Spleen (tissue), 11 donors: ENCODE data around the gene PDGFA. TPM values are rescaled to one million over a fixed set of nuclear protein-coding genes. Genes with fewer than 3 reads are reported as not detected.

Experiments
- DNase-seq: peaks from one replicate; pipeline ENCODE4 v3.0.0-alpha.2; 2020
- H3K27ac ChIP-seq, 8 donors: fragments of 200-600 bp; sonication (generic) in 7 of 8; 1 replicate in 4 of 8; 2 replicates in 4 of 8; pipeline versions ENCODE4 v1.5.0 to v1.8.0; 2016 to 2021; ENCODE audit warnings: inconsistent platforms in 4 of 8, mild to moderate bottlenecking in 4 of 8, moderate library complexity in 1 of 8
- H3K27me3 ChIP-seq, 7 donors: fragments of 200-600 bp; sonication (generic) in 6 of 7; replicated peaks in 1 of 7; 1 replicate in 4 of 7; 2 replicates in 3 of 7; pipeline versions ENCODE4 v1.5.0 to v1.8.0; 2016 to 2021; ENCODE audit warnings: inconsistent platforms in 3 of 7, mild to moderate bottlenecking in 1 of 7
- H3K36me3 ChIP-seq, 6 donors: fragments of 200-600 bp; sonication (generic) in 5 of 6; 1 replicate in 4 of 6; 2 replicates in 2 of 6; pipeline versions ENCODE4 v1.5.0 to v1.8.0; 2016 to 2021; ENCODE audit warnings: inconsistent platforms in 2 of 6
- H3K4me1 ChIP-seq, 6 donors: fragments of 200-600 bp; sonication (generic) in 5 of 6; 1 replicate in 3 of 6; 2 replicates in 3 of 6; pipeline versions ENCODE4 v1.5.0 to v1.8.0; 2016 to 2021; ENCODE audit warnings: inconsistent platforms in 3 of 6
- H3K4me3 ChIP-seq, 8 donors: fragments of 200-600 bp; sonication (generic) in 7 of 8; 1 replicate in 4 of 8; 2 replicates in 4 of 8; pipeline versions ENCODE4 v1.5.0 to v1.8.0; 2016 to 2021; ENCODE audit warnings: inconsistent platforms in 4 of 8, mild to moderate bottlenecking in 4 of 8, moderate library complexity in 2 of 8
- H3K9me3 ChIP-seq, 8 donors: fragments of 200-600 bp; sonication (generic) in 7 of 8; 1 replicate in 4 of 8; 2 replicates in 4 of 8; pipeline versions ENCODE4 v1.5.0 to v1.8.0; 2016 to 2021; ENCODE audit warnings: inconsistent platforms in 4 of 8
- CTCF ChIP-seq, 11 experiments: fragments of 200-600 bp in 7 of 11; fragments of 450-650 bp in 4 of 11; sonication (generic) in 4 of 11; IDR thresholded peaks in 8 of 11; conservative IDR thresholded peaks in 3 of 11; 1 replicate in 7 of 11; 2 replicates in 4 of 11; pipeline versions ENCODE4 v1.4.0 to v1.8.0; 2016 to 2021; ENCODE audit warnings: antibody characterized with exemption in 11 of 11, inconsistent platforms in 4 of 11, mild to moderate bottlenecking in 1 of 11
- POLR2A ChIP-seq, 3 donors: fragments of 450-650 bp; IDR thresholded peaks; one replicate each; pipeline ENCODE4 v1.5.1; 2017; ENCODE audit warnings: antibody characterized with exemption in 3 of 3, mild to moderate bottlenecking in 1 of 3
- POLR2AphosphoS5 ChIP-seq, 3 donors: sonication (generic); formaldehyde crosslinking; IDR thresholded peaks; one replicate each; pipeline ENCODE4 v1.5.1; 2017; ENCODE audit warnings: antibody characterized with exemption in 3 of 3
- WGBS, 5 donors: extraction: QIAGEN DNeasy Blood & Tissue Kit in 3 of 5; methylation state at CpG; one replicate each; pipeline versions ENCODE4 v1.1.5 to v1.1.7; 2013 to 2018; 5-methylcytosine and 5-hydroxymethylcytosine counted together
- intact Hi-C: fragments of 100-400 bp; cut with DNase I; formaldehyde crosslinking; loops from one replicate; pipeline ENCODE4 v1.15.0; 2023; ENCODE audit warnings: low total_unique reads
- polyA plus RNA-seq, 3 donors: library from polyadenylated mRNA; stranded (reverse); fragments of 200-250 nt; gene quantifications; one replicate each; pipeline ENCODE4 v1.2.1, GENCODE V29; 2013
- total RNA-seq, 7 donors: library from RNA; depleted of rRNA in 3 of 7; stranded (reverse); fragments of >200 nt in 3 of 7; fragmentation: NEBNext Ultra II Directional in 4 of 7; extraction: Animal tissue kit (Norgen Biotek cat#: 25700) in 4 of 7; gene quantifications; one replicate each; pipeline versions ENCODE4 v1.1.0 to v1.2.1, GENCODE V29; 2016 to 2021
- donor health status: healthy with polysubstance abuse.
- donor health status: DM: no; HTN: no; CAD: no; lungs with moderate emphysema.
- donor health status: DM: no; HTN: no; CAD: no.
- donor health status: Bipolar disorder and iron deficiency.
- donor health status: healthy.
- donor health status: DM: no; HTN: no; CAD: no.
- donor health status: DM: yes; HTN: yes; CAD: no.

Gene PDGFA
- total and polyA plus RNA-seq, 10 donors = 6.1 to 49.5 (median 19.9) TPM

DNA sequence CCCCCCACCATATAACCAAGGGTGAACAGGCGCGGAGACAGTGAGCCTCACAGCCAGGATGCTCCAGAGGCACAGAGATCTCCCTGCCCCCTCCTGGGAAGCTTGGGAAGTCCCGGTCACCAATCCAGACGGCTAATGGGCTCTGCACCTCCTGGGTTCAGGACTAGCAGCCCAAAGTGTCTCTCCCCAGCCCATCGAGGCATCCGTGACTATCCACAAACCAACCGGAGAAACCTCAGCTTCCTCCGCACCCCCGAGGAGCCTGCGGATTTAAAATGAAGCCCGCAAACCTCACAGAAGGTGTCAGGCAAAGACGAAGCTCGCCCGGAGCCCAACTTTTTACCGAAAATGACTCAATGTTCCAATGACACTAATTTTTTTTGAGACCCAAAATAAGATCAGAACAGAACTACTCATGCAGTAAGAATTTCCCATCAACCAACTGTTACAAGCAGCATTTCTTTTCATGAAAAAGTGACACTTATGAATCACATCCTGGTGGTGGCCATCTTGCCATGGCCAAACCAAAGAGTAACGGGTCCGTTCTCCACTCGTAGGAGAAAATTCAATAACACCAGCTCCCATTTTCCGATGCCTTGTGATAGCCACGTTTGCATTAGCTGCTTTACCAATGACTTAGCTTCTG, 6.0 kb downstream of the PDGFA start:
- peak overlapping the region in 5 of 8 donors; percentile 7 to 90 (median 44) for H3K27ac ChIP-seq
- no peak for DNase-seq
- H3K27me3 ChIP-seq = peaks cover 0 to 40% (median 23%) of the 10 kb centered on the region in 7 donors
- peaks cover 0 to 52% (median 11%) of the 10 kb centered on the region in 6 donors for H3K36me3 ChIP-seq
- WGBS, 5 donors = 65 to 85% (median 78%) methylated on average over 20 of the region's 20 CpGs
- intact Hi-C loops = no loop called here
- H3K4me3 ChIP-seq = no peak overlapping the region
- H3K9me3 ChIP-seq = no peaks in the 10 kb centered on the region
- TF ChIP-seq POLR2AphosphoS5 (IDR thresholded peaks at IDR 0.05) (no peak), POLR2A (IDR thresholded peaks at IDR 0.05) (no peak), CTCF (IDR thresholded peaks at IDR 0.05 in 8 of 11, conservative IDR thresholded peaks at IDR 0.05 in 3 of 11) (no peak)
- H3K4me1 ChIP-seq = peaks cover 0 to 60% (median 38%) of the 10 kb centered on the region in 6 donors

- peaks cover 0 to 61% (median 11%) of the 10 kb centered on the region in 6 donors for H3K36me3 ChIP-seq
- H3K4me3 ChIP-seq = no peak overlapping the region
- peak overlapping the region in 3 of 8 donors; percentile 20 to 61 (median 21) for H3K27ac ChIP-seq
- DNase-seq = no peak
- H3K9me3 ChIP-seq = no peaks in the 10 kb centered on the region
- H3K27me3 ChIP-seq = peaks cover 0 to 31% (median 13%) of the 10 kb centered on the region in 7 donors
- intact Hi-C loops = no loop called here
- H3K4me1 ChIP-seq = peaks cover 0 to 51% (median 28%) of the 10 kb centered on the region in 6 donors
- TF ChIP-seq POLR2AphosphoS5 (IDR thresholded peaks at IDR 0.05) (peak in 1 of 3 donors; percentile 52), CTCF (IDR thresholded peaks at IDR 0.05 in 8 of 11, conservative IDR thresholded peaks at IDR 0.05 in 3 of 11) (no peak)
- WGBS, 5 donors = 81 to 88% (median 85%) methylated on average over 25 to 32 of the region's 32 CpGs
Observed at GRCh38 chr7:512541-513311, 6.9 kb downstream of the PDGFA start.

DNA sequence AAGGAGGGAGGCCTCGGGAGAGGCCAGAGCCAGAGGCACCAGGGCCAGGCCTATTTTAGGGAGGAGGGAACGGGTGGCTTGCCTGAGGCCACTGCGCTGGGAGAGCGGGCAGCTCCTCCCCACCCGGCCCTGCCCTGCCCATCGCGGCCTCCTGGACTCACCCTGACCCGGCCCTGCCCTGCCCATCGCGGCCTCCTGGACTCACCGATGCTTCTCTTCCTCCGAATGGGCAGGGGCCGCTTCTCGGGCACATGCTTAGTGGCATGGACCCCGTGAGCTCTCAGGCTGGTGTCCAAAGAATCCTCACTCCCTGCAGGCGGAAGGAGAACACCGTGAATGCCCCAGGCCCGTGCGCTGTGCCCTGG, 7.5 kb downstream of the PDGFA start:
- peaks cover 0 to 46% (median 25%) of the 10 kb centered on the region in 6 donors for H3K4me1 ChIP-seq
- intact Hi-C loops = no loop called here

GRCh38 chr7:511476-512145, 8.0 kb downstream of the PDGFA start:
- peaks cover 0 to 20% (median 4%) of the 10 kb centered on the region in 7 donors for H3K27me3 ChIP-seq
- 88 to 96% (median 92%) methylated on average over 20 to 25 of the region's 25 CpGs for WGBS, 5 donors
- no peak for TF ChIP-seq CTCF (IDR thresholded peaks at IDR 0.05 in 8 of 11, conservative IDR thresholded peaks at IDR 0.05 in 3 of 11)
- TF ChIP-seq POLR2AphosphoS5 (IDR thresholded peaks at IDR 0.05) = peak in 1 of 3 donors; percentile 23
- H3K4me1 ChIP-seq = peaks cover 0 to 42% (median 22%) of the 10 kb centered on the region in 6 donors
- no peak overlapping the region for H3K27ac ChIP-seq
- H3K4me3 ChIP-seq = no peak overlapping the region
- H3K36me3 ChIP-seq = peaks cover 0 to 72% (median 11%) of the 10 kb centered on the region in 6 donors
- H3K9me3 ChIP-seq = no peaks in the 10 kb centered on the region
- intact Hi-C loops = no loop called here
- peak; percentile 63 for DNase-seq

More for the DNA sequence above, 7.5 kb downstream of the PDGFA start:
- Histone ChIP-seq H3K36me3 (peaks cover 0 to 67% (median 11%) of the 10 kb centered on the region in 6 donors), H3K4me3 (no peak overlapping the region), H3K27me3 (peaks cover 0 to 25% (median 7%) of the 10 kb centered on the region in 7 donors), H3K27ac (no peak overlapping the region), H3K9me3 (no peaks in the 10 kb centered on the region)
- 88 to 100% (median 91%) methylated on average over 12 to 19 of the region's 19 CpGs for WGBS, 5 donors
- DNase-seq = peak; percentile 63
- TF ChIP-seq POLR2AphosphoS5 (IDR thresholded peaks at IDR 0.05) = no peak
